AG09319 (cell line): ENCODE data around the gene PPCS.
"Not testable (repeated sequence)": the region's sequence is repeated elsewhere in the genome, so short reads cannot be mapped to it uniquely, and the experiment has no call there.

Experiments
- DNase-seq: peaks from one replicate; pipeline ENCODE4 v3.0.0-alpha.2; 2010; ENCODE audit warnings: low read depth; ENCODE audit errors: extremely low read depth
- CTCF ChIP-seq: IDR thresholded peaks from 2 replicates; pipeline ENCODE4 v1.5.1; 2011; ENCODE audit warnings: low read depth, mild to moderate bottlenecking, inconsistent platforms, low read length, moderate library complexity

PPCS gene

GRCh38 chr1:42466030-42466429, 9.7 kb downstream of the PPCS start:
- TF ChIP-seq CTCF: no peak
- no peak for DNase-seq

- DNase-seq: no peak
- no peak for TF ChIP-seq CTCF
Measured at GRCh38 chr1:42469727-42470126, 13.4 kb downstream of the PPCS start.

- no peak for TF ChIP-seq CTCF
- DNase-seq: no peak
Measured at GRCh38 chr1:42476605-42477004, 20.3 kb downstream of the PPCS start.

GRCh38 chr1:42477354-42477753, 21.0 kb downstream of the PPCS start:
- not testable (repeated sequence) for DNase-seq

- no peak for DNase-seq
- TF ChIP-seq CTCF: no peak
Measured at GRCh38 chr1:42477775-42478174, 21.4 kb downstream of the PPCS start.

GRCh38 chr1:42479621-42480020, 23.3 kb downstream of the PPCS start:
- DNase-seq: no peak
- TF ChIP-seq CTCF: no peak

- TF ChIP-seq CTCF: no peak
Measured at GRCh38 chr1:42480921-42481320, 24.6 kb downstream of the PPCS start.

GRCh38 chr1:42482635-42483153, 26.4 kb downstream of the PPCS start:
- no peak for DNase-seq
- no peak for TF ChIP-seq CTCF

More at GRCh38 chr1:42480921-42481320, 24.6 kb downstream of the PPCS start:
- DNase-seq: no peak
